Body of pancreas (tissue), 4 donors: ENCODE data around the gene CT45A2.
"Not testable (repeated sequence)": the region's sequence is repeated elsewhere in the genome, so short reads cannot be mapped to it uniquely, and the experiment has no call there.

Source experiments
- CTCF ChIP-seq, 7 experiments: fragments of 450-650 bp in 4 of 7; fragments of 200-600 bp in 3 of 7; sonication (generic) in 3 of 7; IDR thresholded peaks; one replicate each; pipeline ENCODE4 v1.5.1; 2016 to 2019; ENCODE audit warnings: antibody characterized with exemption in 7 of 7
- POLR2A ChIP-seq, 3 donors: fragments of 450-650 bp; IDR thresholded peaks; one replicate each; pipeline ENCODE4 v1.6.1; 2016; ENCODE audit warnings: antibody characterized with exemption in 3 of 3, mild to moderate bottlenecking in 2 of 3

GRCh38 chrX:135785403-135785802 lies 34.4 kb downstream of the CT45A2 start, which contains the start of gene CT45A5:
- TF ChIP-seq CTCF, POLR2A (IDR thresholded peaks at IDR 0.05): not testable (repeated sequence)
